ENCODE data around the gene TP73. TPM values are rescaled to one million over a fixed set of nuclear protein-coding genes. Genes with fewer than 3 reads are reported as not detected.

TP73 gene
- total RNA-seq, 3 donors from 2014 or later: 0.12 to 0.63 (median 0.51) TPM

DNA sequence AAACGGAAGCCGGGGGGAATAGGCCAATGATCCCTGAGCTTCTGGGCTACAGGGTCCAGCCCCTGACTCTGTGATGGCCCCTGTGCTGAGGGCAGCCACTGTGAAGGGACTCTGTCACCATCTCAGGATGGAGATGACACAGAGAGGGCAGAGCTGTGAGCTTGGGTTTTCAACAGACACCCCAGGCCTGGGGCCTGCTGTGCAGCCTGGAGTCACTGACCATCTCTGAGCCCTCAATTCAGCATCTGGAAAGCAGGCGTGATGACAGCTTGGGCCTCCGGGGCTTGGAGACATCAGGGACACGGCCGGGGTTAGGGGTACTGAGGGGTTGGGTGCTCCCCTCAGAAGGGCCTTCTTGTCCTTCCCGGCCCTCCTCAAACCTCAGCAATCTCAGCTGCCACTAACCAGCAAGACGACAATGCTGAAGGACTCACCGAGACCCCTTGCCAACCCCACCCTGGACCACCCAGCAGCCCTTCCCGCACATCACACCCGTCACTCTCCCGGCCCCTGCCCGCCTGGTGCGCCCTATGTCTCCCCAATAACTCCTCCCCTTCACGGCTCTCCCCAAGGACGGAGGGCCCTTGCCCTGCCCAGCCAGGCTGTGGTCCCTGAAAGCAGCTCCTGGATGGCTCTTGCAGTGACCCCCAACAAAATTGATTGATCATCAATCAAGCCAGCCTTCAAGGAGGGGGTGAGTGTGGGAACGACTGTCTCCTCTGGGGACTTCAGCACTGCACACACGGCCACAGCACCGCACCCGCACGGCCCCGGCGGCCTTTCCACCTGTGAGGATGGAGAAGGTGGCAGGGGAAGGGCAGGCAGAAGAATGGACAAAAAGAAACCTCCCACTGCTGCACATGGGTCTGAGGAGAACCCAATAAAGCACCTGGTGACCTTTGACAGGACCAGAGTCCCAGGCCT is 45.3 kb upstream of the TP73 start:
- intact Hi-C loops (cut with DNase I, micrococcal nuclease): no loop called here
- TF ChIP-seq, protein P1, sequence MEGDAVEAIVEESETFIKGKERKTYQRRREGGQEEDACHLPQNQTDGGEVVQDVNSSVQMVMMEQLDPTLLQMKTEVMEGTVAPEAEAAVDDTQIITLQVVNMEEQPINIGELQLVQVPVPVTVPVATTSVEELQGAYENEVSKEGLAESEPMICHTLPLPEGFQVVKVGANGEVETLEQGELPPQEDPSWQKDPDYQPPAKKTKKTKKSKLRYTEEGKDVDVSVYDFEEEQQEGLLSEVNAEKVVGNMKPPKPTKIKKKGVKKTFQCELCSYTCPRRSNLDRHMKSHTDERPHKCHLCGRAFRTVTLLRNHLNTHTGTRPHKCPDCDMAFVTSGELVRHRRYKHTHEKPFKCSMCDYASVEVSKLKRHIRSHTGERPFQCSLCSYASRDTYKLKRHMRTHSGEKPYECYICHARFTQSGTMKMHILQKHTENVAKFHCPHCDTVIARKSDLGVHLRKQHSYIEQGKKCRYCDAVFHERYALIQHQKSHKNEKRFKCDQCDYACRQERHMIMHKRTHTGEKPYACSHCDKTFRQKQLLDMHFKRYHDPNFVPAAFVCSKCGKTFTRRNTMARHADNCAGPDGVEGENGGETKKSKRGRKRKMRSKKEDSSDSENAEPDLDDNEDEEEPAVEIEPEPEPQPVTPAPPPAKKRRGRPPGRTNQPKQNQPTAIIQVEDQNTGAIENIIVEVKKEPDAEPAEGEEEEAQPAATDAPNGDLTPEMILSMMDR (IDR thresholded peaks at IDR 0.05): no peak
- no peak for ATAC-seq
- Histone ChIP-seq H3K36me3 (ENCODE audit: low read depth) (no peaks in the 10 kb centered on the region), H3K4me3 (no peak overlapping the region), H3K9me3 (no peaks in the 10 kb centered on the region), H3K4me1 (ENCODE audit: low read depth) (peaks cover 14% of the 10 kb centered on the region)
- DNase-seq: no peak

DNA sequence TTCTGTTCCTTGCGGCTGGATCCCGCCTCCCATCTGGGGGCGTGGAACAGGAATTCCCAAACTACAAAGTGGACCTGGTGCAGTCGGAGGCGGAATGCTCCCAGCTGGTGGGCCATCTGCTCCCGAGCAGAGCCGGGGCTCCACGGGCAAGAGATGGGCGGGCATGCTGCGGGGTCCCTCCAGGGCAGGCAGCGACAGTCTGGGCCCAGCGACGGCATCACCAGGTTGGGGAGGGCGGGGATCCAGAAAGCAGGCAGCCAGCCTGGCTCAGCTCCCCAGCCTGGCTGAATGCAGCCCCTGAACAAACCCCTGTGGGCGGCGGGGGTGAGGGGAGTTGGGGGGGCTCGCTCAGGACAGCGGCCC is 44.6 kb upstream of the TP73 start:
- Histone ChIP-seq H3K4me1 (ENCODE audit: low read depth) (peaks cover 14% of the 10 kb centered on the region), H3K4me3 (no peak overlapping the region), H3K36me3 (ENCODE audit: low read depth) (no peaks in the 10 kb centered on the region), H3K9me3 (no peaks in the 10 kb centered on the region)
- intact Hi-C loops (cut with DNase I, micrococcal nuclease): no loop called here
- TF ChIP-seq, protein P1 (IDR thresholded peaks at IDR 0.05): no peak
- no peak for ATAC-seq
- DNase-seq: no peak

DNA sequence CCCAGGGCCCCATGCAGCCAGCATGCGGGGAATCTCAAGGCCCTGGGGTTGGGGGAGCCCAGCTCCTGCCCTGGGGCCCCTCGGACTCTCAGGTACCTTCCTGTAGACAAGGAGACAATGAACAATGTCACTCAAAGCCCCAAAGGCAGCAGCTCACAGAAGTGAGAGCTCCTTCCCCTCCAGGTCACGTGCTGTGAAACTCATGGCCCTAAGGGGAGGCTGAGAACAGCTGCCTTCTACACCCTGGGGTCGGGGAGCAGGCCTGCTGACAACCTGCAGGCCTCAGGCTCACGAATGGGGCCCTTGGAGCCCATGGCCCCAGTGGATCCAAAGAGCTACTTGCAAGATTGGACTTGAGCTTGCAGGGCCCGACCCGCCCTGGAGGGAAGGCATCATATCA is 44.2 kb upstream of the TP73 start:
- H3K9me3 ChIP-seq: no peaks in the 10 kb centered on the region
- no peak overlapping the region for H3K4me3 ChIP-seq
- H3K4me1 ChIP-seq (ENCODE audit: low read depth): peaks cover 14% of the 10 kb centered on the region
- TF ChIP-seq, protein P1 (IDR thresholded peaks at IDR 0.05): no peak
- no peak for ATAC-seq
- no peak for DNase-seq
- intact Hi-C loops (cut with DNase I, micrococcal nuclease): no loop called here
- no peaks in the 10 kb centered on the region for H3K36me3 ChIP-seq (ENCODE audit: low read depth)

GRCh38 chr1:3609016-3609768 is 43.1 kb upstream of the TP73 start:
- ATAC-seq: no peak
- no peak for DNase-seq
- peaks cover 14% of the 10 kb centered on the region for H3K4me1 ChIP-seq (ENCODE audit: low read depth)
- intact Hi-C loops (cut with DNase I, micrococcal nuclease): no loop called here
- H3K4me3 ChIP-seq: no peak overlapping the region
- TF ChIP-seq, protein P1 (IDR thresholded peaks at IDR 0.05): no peak
- H3K9me3 ChIP-seq: no peaks in the 10 kb centered on the region
- H3K36me3 ChIP-seq (ENCODE audit: low read depth): no peaks in the 10 kb centered on the region

GRCh38 chr1:3609769-3610526 is 42.4 kb upstream of the TP73 start:
- H3K4me3 ChIP-seq: no peak overlapping the region

More at GRCh38 chr1:3609769-3610526, 42.4 kb upstream of the TP73 start:
- peaks cover 14% of the 10 kb centered on the region for H3K4me1 ChIP-seq (ENCODE audit: low read depth)
- no peak for ATAC-seq
- DNase-seq: no peak
- TF ChIP-seq, protein P1 (IDR thresholded peaks at IDR 0.05): no peak
- intact Hi-C loops (cut with DNase I, micrococcal nuclease): no loop called here
- no peaks in the 10 kb centered on the region for H3K36me3 ChIP-seq (ENCODE audit: low read depth)
- H3K9me3 ChIP-seq: no peaks in the 10 kb centered on the region
